Calu3 (cell line): ENCODE measurements around the gene PPIP5K1. TPM values are rescaled to one million over a fixed set of nuclear protein-coding genes. Genes with fewer than 3 reads are reported as not detected.

ENCODE experiments used
- BruUV-seq: library from RNA; stranded (reverse); fragments of 400-500 nt; replicated peaks from 2 replicates; lab custom pipeline; 2021; lab: Mats Ljungman, UMichigan
- CTCF ChIA-PET: fragments of 300-600 bp; sonication (Branson Sonifier 250); formaldehyde crosslinking; loops from one replicate; lab custom pipeline; 2022; ENCODE audit warnings: antibody characterized with exemption; lab: Charles Lee
- DNase-seq: peaks from one replicate; pipeline ENCODE4 v3.0.0; 2022
- H3K27ac Mint-ChIP-seq: one replicate; pipeline ENCODE4 v1.8.0; 2022; ENCODE audit warnings: mixed read lengths; ENCODE audit not compliant: unreplicated experiment
- H3K27me3 Mint-ChIP-seq: one replicate; pipeline ENCODE4 v1.8.0; 2022; ENCODE audit warnings: mixed read lengths; ENCODE audit not compliant: unreplicated experiment
- H3K36me3 Mint-ChIP-seq: one replicate; pipeline ENCODE4 v1.8.0; 2022; ENCODE audit warnings: mild to moderate bottlenecking, moderate library complexity, mixed read lengths; ENCODE audit not compliant: insufficient read depth, unreplicated experiment
- H3K4me1 Mint-ChIP-seq: one replicate; pipeline ENCODE4 v1.8.0; 2022; ENCODE audit warnings: mild to moderate bottlenecking, low read depth, mixed read lengths; ENCODE audit not compliant: unreplicated experiment
- H3K4me3 Mint-ChIP-seq: one replicate; pipeline ENCODE4 v1.8.0; 2022; ENCODE audit warnings: mild to moderate bottlenecking, low read depth, moderate library complexity, mixed read lengths; ENCODE audit not compliant: unreplicated experiment
- H3K9me3 Mint-ChIP-seq: one replicate; pipeline ENCODE4 v1.8.0; 2022; ENCODE audit warnings: low read depth, mixed read lengths; ENCODE audit not compliant: unreplicated experiment
- intact Hi-C: fragments of 100-400 bp; cut with micrococcal nuclease; formaldehyde crosslinking; loops from one replicate; pipeline ENCODE4 v1.10.0; 2022; ENCODE audit not compliant: unreplicated experiment
- total RNA-seq: library from RNA; stranded (reverse); gene quantifications from 2 replicates; pipeline ENCODE4 v1.2.3, GENCODE V29; 2022
- TF ChIP-seq, protein P1 (sequence below): fragments of 200-600 bp; IDR thresholded peaks from one replicate; pipeline ENCODE4 v1.8.0; 2022; ENCODE audit warnings: antibody characterized with exemption; ENCODE audit not compliant: unreplicated experiment

PPIP5K1 gene
- total RNA-seq, 1 experiment from 2014 or later, result 29.4 TPM

DNA sequence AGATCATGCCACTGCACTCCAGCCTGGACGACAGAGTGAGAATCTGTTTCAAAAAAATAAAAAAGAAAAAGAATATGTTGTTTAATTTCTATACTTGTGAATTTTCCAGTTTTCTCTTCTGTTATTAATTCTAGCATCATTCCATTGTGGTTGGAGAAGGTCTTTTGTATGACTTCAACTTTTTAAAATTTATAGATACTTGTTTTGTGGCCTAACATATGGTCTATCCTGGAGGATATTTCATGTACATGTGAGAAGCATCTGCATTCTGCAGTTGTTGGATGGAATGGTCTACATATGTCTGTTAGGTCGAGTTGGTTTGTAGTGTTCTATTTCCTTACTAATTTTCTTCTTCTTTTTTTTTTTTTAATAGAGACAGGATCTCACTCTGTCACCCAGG lies 37.0 kb downstream of the PPIP5K1 start:
- H3K4me1 Mint-ChIP-seq, result no peaks in the 10 kb centered on the region
- H3K27ac Mint-ChIP-seq, result no peak overlapping the region
- H3K27me3 Mint-ChIP-seq, result no peaks in the 10 kb centered on the region
- CTCF ChIA-PET, result no interaction called here
- H3K9me3 Mint-ChIP-seq, result no peaks in the 10 kb centered on the region
- no peak overlapping the region for H3K4me3 Mint-ChIP-seq
- intact Hi-C loops, result no loop called here
- TF ChIP-seq, protein P1, sequence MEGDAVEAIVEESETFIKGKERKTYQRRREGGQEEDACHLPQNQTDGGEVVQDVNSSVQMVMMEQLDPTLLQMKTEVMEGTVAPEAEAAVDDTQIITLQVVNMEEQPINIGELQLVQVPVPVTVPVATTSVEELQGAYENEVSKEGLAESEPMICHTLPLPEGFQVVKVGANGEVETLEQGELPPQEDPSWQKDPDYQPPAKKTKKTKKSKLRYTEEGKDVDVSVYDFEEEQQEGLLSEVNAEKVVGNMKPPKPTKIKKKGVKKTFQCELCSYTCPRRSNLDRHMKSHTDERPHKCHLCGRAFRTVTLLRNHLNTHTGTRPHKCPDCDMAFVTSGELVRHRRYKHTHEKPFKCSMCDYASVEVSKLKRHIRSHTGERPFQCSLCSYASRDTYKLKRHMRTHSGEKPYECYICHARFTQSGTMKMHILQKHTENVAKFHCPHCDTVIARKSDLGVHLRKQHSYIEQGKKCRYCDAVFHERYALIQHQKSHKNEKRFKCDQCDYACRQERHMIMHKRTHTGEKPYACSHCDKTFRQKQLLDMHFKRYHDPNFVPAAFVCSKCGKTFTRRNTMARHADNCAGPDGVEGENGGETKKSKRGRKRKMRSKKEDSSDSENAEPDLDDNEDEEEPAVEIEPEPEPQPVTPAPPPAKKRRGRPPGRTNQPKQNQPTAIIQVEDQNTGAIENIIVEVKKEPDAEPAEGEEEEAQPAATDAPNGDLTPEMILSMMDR, result no peak
- no peak for DNase-seq
- BruUV-seq, result no TSS peak
- H3K36me3 Mint-ChIP-seq, result peaks cover 6% of the 10 kb centered on the region

DNA sequence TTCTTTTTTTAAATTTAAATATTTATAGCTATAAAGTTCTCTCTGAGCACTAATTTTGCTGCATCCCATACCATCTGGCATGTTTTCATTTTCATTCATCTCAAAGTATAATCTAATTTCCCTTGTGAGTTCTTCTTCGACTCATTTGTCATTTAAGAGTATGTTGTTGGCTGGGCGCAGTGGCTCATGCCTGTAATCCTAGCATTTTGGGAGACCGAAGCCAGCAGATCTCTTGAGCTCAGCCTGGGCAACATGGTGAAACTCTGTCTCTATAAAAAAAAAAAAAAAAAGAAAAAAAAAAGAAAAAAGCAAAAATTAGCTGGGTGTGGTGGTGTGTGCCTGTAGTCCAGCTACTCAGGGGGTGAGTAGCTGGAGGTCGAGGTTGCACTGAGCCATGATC lies 37.8 kb downstream of the PPIP5K1 start:
- Mint-ChIP-seq H3K27ac (no peak overlapping the region), H3K36me3 (peaks cover under 1% of the 10 kb centered on the region), H3K27me3 (no peaks in the 10 kb centered on the region), H3K4me1 (no peaks in the 10 kb centered on the region), H3K4me3 (no peak overlapping the region), H3K9me3 (no peaks in the 10 kb centered on the region)
- intact Hi-C loops, result no loop called here
- DNase-seq, result no peak
- no TSS peak for BruUV-seq
- CTCF ChIA-PET, result no interaction called here
- TF ChIP-seq, protein P1, result no peak

DNA sequence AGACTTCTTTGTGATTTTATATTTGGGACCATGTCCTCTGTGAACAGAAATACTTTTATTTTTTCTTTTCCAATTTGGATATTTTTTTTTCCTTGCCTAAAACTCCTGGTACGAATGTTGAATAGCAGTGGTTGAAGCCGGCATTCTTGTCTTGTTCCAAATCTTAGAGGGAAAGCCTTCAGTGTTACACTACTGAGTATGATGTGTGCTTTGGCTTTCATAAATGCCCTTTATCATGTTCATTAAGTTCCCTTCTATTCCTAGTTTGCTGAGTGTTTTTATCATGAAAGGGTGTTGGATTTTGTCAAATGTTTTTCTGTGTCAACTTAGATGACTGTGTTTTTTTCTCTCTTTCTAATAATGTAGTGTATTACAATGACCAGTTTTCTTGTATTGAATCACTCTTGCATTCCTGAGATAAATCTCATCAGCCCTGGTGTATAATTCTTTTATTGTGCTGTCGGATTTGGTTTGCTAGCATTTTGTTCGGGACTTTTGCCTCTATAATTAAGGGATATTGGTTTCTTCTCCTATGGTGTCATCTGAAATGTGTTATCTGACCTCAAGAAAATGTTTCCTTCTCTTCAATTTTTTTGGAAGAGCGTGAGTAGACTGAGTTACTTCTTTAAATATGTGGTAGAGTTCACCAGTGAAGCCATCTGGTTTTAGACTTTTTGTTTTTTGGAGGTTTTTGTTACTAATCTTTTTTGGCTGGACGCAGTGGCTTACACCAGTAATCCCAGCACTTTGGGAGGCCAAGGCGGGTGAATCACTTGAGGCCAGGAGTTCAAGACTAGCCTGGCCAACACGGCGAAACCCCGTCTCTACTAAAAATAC lies 39.3 kb downstream of the PPIP5K1 start:
- Mint-ChIP-seq H3K27ac (no peak overlapping the region), H3K9me3 (no peaks in the 10 kb centered on the region), H3K4me3 (no peak overlapping the region), H3K27me3 (no peaks in the 10 kb centered on the region), H3K36me3 (no peaks in the 10 kb centered on the region), H3K4me1 (no peaks in the 10 kb centered on the region)
- CTCF ChIA-PET, result no interaction called here
- intact Hi-C loops, result no loop called here
- no peak for DNase-seq
- no TSS peak for BruUV-seq
- TF ChIP-seq, protein P1, result no peak

DNA sequence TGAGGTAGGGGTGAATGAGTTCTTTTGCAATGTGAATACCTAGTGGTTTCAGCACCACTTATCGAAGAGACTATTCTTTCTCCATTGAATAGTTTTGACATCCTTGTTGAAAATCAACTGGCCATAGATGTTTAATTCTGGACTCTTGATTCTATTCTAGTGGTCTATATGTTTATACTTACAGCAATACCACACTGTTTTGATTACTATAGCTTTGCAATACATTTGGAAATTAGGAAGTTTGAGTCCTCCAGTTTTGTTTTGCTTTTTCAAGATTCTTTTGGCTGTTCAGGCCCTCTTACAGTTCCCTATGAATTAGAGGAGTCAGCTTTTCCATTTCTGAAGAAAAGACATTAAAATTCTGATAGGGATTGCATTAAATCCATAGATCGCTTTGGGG lies 42.5 kb downstream of the PPIP5K1 start:
- no peaks in the 10 kb centered on the region for H3K4me1 Mint-ChIP-seq
- H3K27me3 Mint-ChIP-seq, result no peaks in the 10 kb centered on the region
- intact Hi-C loops, result no loop called here
- BruUV-seq, result no TSS peak
- TF ChIP-seq, protein P1, result no peak
- H3K36me3 Mint-ChIP-seq, result no peaks in the 10 kb centered on the region
- CTCF ChIA-PET, result no interaction called here
- DNase-seq, result no peak
- no peaks in the 10 kb centered on the region for H3K9me3 Mint-ChIP-seq
- H3K4me3 Mint-ChIP-seq, result no peak overlapping the region
- no peak overlapping the region for H3K27ac Mint-ChIP-seq
